Measurements from ENCODE around the gene RNU6-1.

Gene RNU6-1

GRCh38 chr15:67820992-67821783 is 18.7 kb downstream of the RNU6-1 start:
- peak; percentile 54 for DNase-seq
- no peak for ATAC-seq

GRCh38 chr15:67820122-67820991 is 19.5 kb downstream of the RNU6-1 start:
- no peak for DNase-seq
- ATAC-seq: no peak

GRCh38 chr15:67819636-67820035 is 20.2 kb downstream of the RNU6-1 start:
- no peak for DNase-seq
- ATAC-seq: no peak

GRCh38 chr15:67818464-67818863 is 21.4 kb downstream of the RNU6-1 start:
- no peak for ATAC-seq
- DNase-seq: no peak

GRCh38 chr15:67816668-67817067 is 23.2 kb downstream of the RNU6-1 start:
- no peak for DNase-seq
- ATAC-seq: no peak

GRCh38 chr15:67815036-67815592 is 24.7 kb downstream of the RNU6-1 start:
- DNase-seq: no peak
- ATAC-seq: no peak

GRCh38 chr15:67813104-67813634 is 26.7 kb downstream of the RNU6-1 start:
- ATAC-seq: no peak
- DNase-seq: no peak

- DNase-seq (no peak), ATAC-seq (no peak)
Measured at GRCh38 chr15:67812241-67812644, 27.6 kb downstream of the RNU6-1 start.

- DNase-seq (no peak), ATAC-seq (no peak)
Measured at GRCh38 chr15:67809866-67810265, 30.0 kb downstream of the RNU6-1 start.

GRCh38 chr15:67809441-67809840 is 30.4 kb downstream of the RNU6-1 start:
- DNase-seq (no peak), ATAC-seq (no peak)

- no peak for ATAC-seq
- no peak for DNase-seq
Measured at GRCh38 chr15:67808821-67809220, 31.0 kb downstream of the RNU6-1 start.

GRCh38 chr15:67807836-67808235 is 32.0 kb downstream of the RNU6-1 start:
- ATAC-seq (no peak), DNase-seq (no peak)

GRCh38 chr15:67807141-67807540 is 32.7 kb downstream of the RNU6-1 start:
- no peak for DNase-seq
- ATAC-seq: no peak

- ATAC-seq: no peak
Measured at GRCh38 chr15:67806536-67806935, 33.3 kb downstream of the RNU6-1 start.

GRCh38 chr15:67805666-67806516 is 34.0 kb downstream of the RNU6-1 start:
- ATAC-seq (no peak), DNase-seq (no peak)

More at GRCh38 chr15:67806536-67806935, 33.3 kb downstream of the RNU6-1 start:
- DNase-seq: no peak

GRCh38 chr15:67805008-67805665 is 34.7 kb downstream of the RNU6-1 start:
- DNase-seq (no peak), ATAC-seq (no peak)

- DNase-seq (no peak), ATAC-seq (no peak)
Measured at GRCh38 chr15:67803996-67804843, 35.6 kb downstream of the RNU6-1 start.

- DNase-seq: no peak
- no peak for ATAC-seq
Measured at GRCh38 chr15:67803299-67803698, 36.5 kb downstream of the RNU6-1 start.

GRCh38 chr15:67801926-67802914 is 37.6 kb downstream of the RNU6-1 start:
- DNase-seq (no peak), ATAC-seq (no peak)
